ENCODE measurements around the gene NCF4.

DNA sequence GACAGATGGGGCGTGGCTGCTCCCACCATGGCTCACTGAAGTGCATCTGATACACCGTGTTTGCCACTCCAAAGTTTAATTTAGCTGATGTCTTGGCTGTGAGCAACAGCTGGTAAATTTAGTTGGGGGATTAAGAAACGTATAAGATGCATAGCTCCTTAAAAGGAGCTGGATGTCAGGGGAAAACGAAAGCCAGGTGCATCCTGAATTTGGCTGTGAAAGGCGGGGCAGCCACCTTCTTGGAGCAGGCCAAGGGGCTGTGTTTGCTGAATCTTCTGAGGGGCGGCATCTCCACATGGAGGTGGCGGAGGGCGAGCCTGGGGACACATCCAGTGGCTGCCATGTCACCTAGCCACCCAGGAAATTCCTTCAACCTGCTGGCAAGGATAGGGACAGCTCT is 20.7 kb upstream of the NCF4 start:
- no peak for TF ChIP-seq FOXM1 (IDR thresholded peaks at IDR 0.05; ENCODE audit: low read depth)
- TF ChIP-seq FOXM1 (CRISPR knock-in tag; IDR thresholded peaks at IDR 0.05; ENCODE audit: low read depth), result no peak
- no peak for TF ChIP-seq NR1H2 (CRISPR knock-in tag; IDR thresholded peaks at IDR 0.05)
- TF ChIP-seq RAD21 (CRISPR knock-in tag; conservative IDR thresholded peaks at IDR 0.05 in 1 of 2, IDR thresholded peaks at IDR 0.05 in 1 of 2), result no peak
- TF ChIP-seq CHD4 (IDR thresholded peaks at IDR 0.05; ENCODE audit: insufficient read depth, insufficient replicate concordance, low read depth, low read length, poor library complexity, severe bottlenecking), result no peak
- TF ChIP-seq HDAC6 (IDR thresholded peaks at IDR 0.05; ENCODE audit: low read depth, low read length), result no peak
- no peak for TF ChIP-seq TCF7L2 (IDR thresholded peaks at IDR 0.05; ENCODE audit: low read depth, low read length)

All from K562 (cell line).